Vagina (tissue), 2 donors: ENCODE measurements around the gene KDELR3.

Source experiments
- POLR2AphosphoS5 ChIP-seq, 2 donors: sonication (generic); formaldehyde crosslinking; IDR thresholded peaks; one replicate each; pipeline ENCODE4 v1.9.0; 2017; ENCODE audit warnings: antibody characterized with exemption in 2 of 2, mild to moderate bottlenecking in 2 of 2, low read depth in 1 of 2; ENCODE audit not compliant: insufficient read depth in 1 of 2
- TF ChIP-seq, protein P1 (sequence below), 3 experiments: fragments of 450-650 bp in 2 of 3; fragments of 200-600 bp in 1 of 3; sonication (generic) in 1 of 3; IDR thresholded peaks; one replicate each; pipeline ENCODE4 v1.5.1; 2017 to 2019; ENCODE audit warnings: antibody characterized with exemption in 3 of 3, mild to moderate bottlenecking in 2 of 3, moderate library complexity in 2 of 3

DNA sequence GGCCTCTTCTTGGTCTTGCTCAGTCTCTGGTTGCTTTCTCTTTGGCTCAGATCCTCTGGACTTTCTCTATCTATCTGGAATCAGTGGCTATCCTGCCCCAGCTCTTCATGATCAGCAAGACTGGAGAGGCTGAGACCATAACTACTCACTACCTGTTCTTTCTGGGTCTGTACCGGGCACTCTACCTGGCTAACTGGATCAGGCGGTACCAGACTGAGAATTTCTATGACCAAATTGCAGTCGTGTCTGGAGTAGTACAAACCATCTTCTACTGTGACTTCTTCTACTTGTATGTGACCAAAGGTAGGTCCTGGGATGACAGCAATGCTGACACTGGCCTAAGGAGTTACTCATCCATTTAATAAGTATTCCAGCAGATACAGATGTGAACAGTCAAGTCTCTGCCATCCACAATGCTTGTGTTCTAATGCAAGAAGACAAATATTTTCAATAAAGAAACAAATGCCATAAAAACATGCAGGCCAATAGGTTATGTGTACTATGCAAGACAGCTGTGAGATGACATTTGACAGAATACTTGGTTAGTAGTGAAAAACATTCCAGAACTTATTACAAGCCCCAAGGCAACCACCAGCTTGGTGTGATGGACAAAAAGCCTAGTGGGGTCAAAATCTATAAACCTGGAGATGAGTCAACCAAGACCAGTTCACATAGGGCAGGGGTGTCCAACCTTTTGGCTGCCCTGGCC is 13.4 kb downstream of the KDELR3 start:
- no peak for TF ChIP-seq POLR2AphosphoS5 (IDR thresholded peaks at IDR 0.05; ENCODE audit: insufficient read depth in 1 of 2, low read depth in 1 of 2)
- TF ChIP-seq, protein P1, sequence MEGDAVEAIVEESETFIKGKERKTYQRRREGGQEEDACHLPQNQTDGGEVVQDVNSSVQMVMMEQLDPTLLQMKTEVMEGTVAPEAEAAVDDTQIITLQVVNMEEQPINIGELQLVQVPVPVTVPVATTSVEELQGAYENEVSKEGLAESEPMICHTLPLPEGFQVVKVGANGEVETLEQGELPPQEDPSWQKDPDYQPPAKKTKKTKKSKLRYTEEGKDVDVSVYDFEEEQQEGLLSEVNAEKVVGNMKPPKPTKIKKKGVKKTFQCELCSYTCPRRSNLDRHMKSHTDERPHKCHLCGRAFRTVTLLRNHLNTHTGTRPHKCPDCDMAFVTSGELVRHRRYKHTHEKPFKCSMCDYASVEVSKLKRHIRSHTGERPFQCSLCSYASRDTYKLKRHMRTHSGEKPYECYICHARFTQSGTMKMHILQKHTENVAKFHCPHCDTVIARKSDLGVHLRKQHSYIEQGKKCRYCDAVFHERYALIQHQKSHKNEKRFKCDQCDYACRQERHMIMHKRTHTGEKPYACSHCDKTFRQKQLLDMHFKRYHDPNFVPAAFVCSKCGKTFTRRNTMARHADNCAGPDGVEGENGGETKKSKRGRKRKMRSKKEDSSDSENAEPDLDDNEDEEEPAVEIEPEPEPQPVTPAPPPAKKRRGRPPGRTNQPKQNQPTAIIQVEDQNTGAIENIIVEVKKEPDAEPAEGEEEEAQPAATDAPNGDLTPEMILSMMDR (IDR thresholded peaks at IDR 0.05): no peak
